Stimulated activated CD4-positive, alpha-beta T cell treated with anti-CD3 and anti-CD28 coated beads, TNF-alpha, amount 100 ng/mL, for 24 hours (primary cell): ENCODE data around the gene SLC6A18.

Source experiments
- DNase-seq, 3 experiments: peaks; one replicate each; pipeline ENCODE4 v3.0.0-alpha.2; 2020; ENCODE audit warnings: low read depth in 3 of 3

The SLC6A18 gene

GRCh38 chr5:1231354-1231905, 6.2 kb downstream of the SLC6A18 start:
- DNase-seq: no peak

- no peak for DNase-seq
Measured at GRCh38 chr5:1232780-1233179, 7.6 kb downstream of the SLC6A18 start.

- DNase-seq: no peak
Measured at GRCh38 chr5:1235379-1235778, 10.2 kb downstream of the SLC6A18 start.

- DNase-seq: no peak
Measured at GRCh38 chr5:1235838-1236237, 10.7 kb downstream of the SLC6A18 start.

- DNase-seq: no peak
Measured at GRCh38 chr5:1239505-1240251, 14.5 kb downstream of the SLC6A18 start.

- no peak for DNase-seq
Measured at GRCh38 chr5:1240496-1241260, 15.5 kb downstream of the SLC6A18 start.

- no peak for DNase-seq
Measured at GRCh38 chr5:1241509-1242080, 16.4 kb downstream of the SLC6A18 start.

- no peak for DNase-seq
Measured at GRCh38 chr5:1242733-1243486, 17.7 kb downstream of the SLC6A18 start.

GRCh38 chr5:1243487-1244130, 18.4 kb downstream of the SLC6A18 start:
- DNase-seq: no peak

- no peak for DNase-seq
Measured at GRCh38 chr5:1244255-1244654, 19.1 kb downstream of the SLC6A18 start.

- no peak for DNase-seq
Measured at GRCh38 chr5:1244976-1245375, 19.8 kb downstream of the SLC6A18 start.

GRCh38 chr5:1245905-1246576, 20.9 kb downstream of the SLC6A18 start:
- no peak for DNase-seq

GRCh38 chr5:1246711-1247431, 21.7 kb downstream of the SLC6A18 start:
- DNase-seq: no peak

GRCh38 chr5:1247811-1248210, 22.6 kb downstream of the SLC6A18 start:
- no peak for DNase-seq

GRCh38 chr5:1249366-1250280, 24.4 kb downstream of the SLC6A18 start:
- DNase-seq: no peak

GRCh38 chr5:1251678-1252580, 26.7 kb downstream of the SLC6A18 start:
- no peak for DNase-seq

GRCh38 chr5:1252681-1253080, 27.5 kb downstream of the SLC6A18 start:
- no peak for DNase-seq
